OCI-LY1 (cell line): Measurements from ENCODE around the gene MACROD1.

Experiments
- H2AFZ ChIP-seq: fragments of 200-600 bp; sonication (generic), shearing (Covaris generic); 2 replicates; pipeline ENCODE4 v1.6.0; 2014; ENCODE audit warnings: antibody characterized with exemption, mild to moderate bottlenecking, low read length
- H3F3A ChIP-seq: fragments of 200-600 bp; sonication (generic), shearing (Covaris generic); 2 replicates; pipeline ENCODE4 v1.6.0; 2014; ENCODE audit warnings: mild to moderate bottlenecking, antibody characterized with exemption, low read length, moderate library complexity; ENCODE audit not compliant: insufficient read depth
- H3K27ac ChIP-seq: fragments of 200-600 bp; sonication (generic); 2 replicates; pipeline ENCODE4 v1.5.1; 2014; ENCODE audit warnings: low read length, mixed run types, mild to moderate bottlenecking, low read depth; ENCODE audit not compliant: poor library complexity, severe bottlenecking
- H3K27me3 ChIP-seq: fragments of 200-600 bp; sonication (generic); 2 replicates; pipeline ENCODE4 v1.6.0; 2014; ENCODE audit warnings: antibody characterized with exemption, mild to moderate bottlenecking, low read length, moderate library complexity; ENCODE audit not compliant: insufficient read depth
- H3K36me3 ChIP-seq: fragments of 200-600 bp; sonication (generic); 2 replicates; pipeline ENCODE4 v1.6.1; 2014; ENCODE audit warnings: mild to moderate bottlenecking, antibody characterized with exemption, low read length, moderate library complexity, mixed read lengths; ENCODE audit not compliant: insufficient read depth
- H3K4me1 ChIP-seq: fragments of 200-600 bp; sonication (generic); 2 replicates; pipeline ENCODE4 v1.5.1; 2014; ENCODE audit warnings: mild to moderate bottlenecking, low read length, moderate library complexity; ENCODE audit not compliant: insufficient read depth, severe bottlenecking
- H3K4me2 ChIP-seq: fragments of 200-600 bp; sonication (generic), shearing (Covaris generic); 2 replicates; pipeline ENCODE4 v1.6.1; 2014; ENCODE audit warnings: low read length
- H3K4me3 ChIP-seq: fragments of 200-600 bp; sonication (generic); 2 replicates; pipeline ENCODE4 v1.5.1; 2014; ENCODE audit warnings: low read length, low read depth, mild to moderate bottlenecking, mixed read lengths; ENCODE audit not compliant: poor library complexity, severe bottlenecking
- H3K79me2 ChIP-seq: fragments of 200-600 bp; shearing (Covaris generic); 2 replicates; pipeline ENCODE4 v1.6.1; 2016; ENCODE audit warnings: mixed run types, low read length, mixed read lengths; ENCODE audit not compliant: insufficient read depth
- H3K9ac ChIP-seq: fragments of 200-600 bp; sonication (generic), shearing (Covaris generic); 2 replicates; pipeline ENCODE4 v1.6.1; 2014; ENCODE audit warnings: mild to moderate bottlenecking, low read length, mixed read lengths
- H3K9me2 ChIP-seq: fragments of 200-600 bp; sonication (generic), shearing (Covaris generic); 2 replicates; pipeline ENCODE4 v1.6.1; 2014; ENCODE audit warnings: low read depth, mild to moderate bottlenecking, low read length, mixed read lengths
- H3K9me3 ChIP-seq: fragments of 200-600 bp; shearing (Covaris generic); 2 replicates; pipeline ENCODE4 v1.6.1; 2014; ENCODE audit warnings: low read length, mixed read lengths
- H4K20me1 ChIP-seq: fragments of 200-600 bp; sonication (generic), shearing (Covaris generic); 2 replicates; pipeline ENCODE4 v1.6.0; 2016; ENCODE audit warnings: mild to moderate bottlenecking, low read length; ENCODE audit not compliant: insufficient read depth
- CTCF ChIP-seq: fragments of 200-600 bp; sonication (generic), shearing (Covaris generic); IDR thresholded peaks from 2 replicates; pipeline ENCODE4 v1.5.1; 2017; ENCODE audit warnings: mild to moderate bottlenecking, antibody characterized with exemption, low read length, moderate library complexity, mixed read lengths
- EZH2 ChIP-seq: fragments of 200-600 bp; sonication (generic), shearing (Covaris generic); IDR thresholded peaks from 2 replicates; pipeline ENCODE4 v1.8.0; 2017; ENCODE audit warnings: borderline replicate concordance, mixed run types, mild to moderate bottlenecking, antibody characterized with exemption, low read length, moderate library complexity, mixed read lengths

MACROD1 gene

GRCh38 chr11:64153812-64154211, 12.1 kb downstream of the MACROD1 start:
- no peaks in the 10 kb centered on the region for H3K36me3 ChIP-seq
- H3K79me2 ChIP-seq = no peaks in the 10 kb centered on the region
- H3K9me3 ChIP-seq = no peaks in the 10 kb centered on the region
- H3K9me2 ChIP-seq = no peaks in the 10 kb centered on the region
- H3K27ac ChIP-seq = no peak overlapping the region
- no peak overlapping the region for H2AFZ ChIP-seq
- H3K4me3 ChIP-seq = no peak overlapping the region
- H3K9ac ChIP-seq = no peak overlapping the region
- no peaks in the 10 kb centered on the region for H4K20me1 ChIP-seq
- H3K27me3 ChIP-seq = peaks cover 21% of the 10 kb centered on the region; the same call in 1 of the 2 replicates
- H3K4me2 ChIP-seq = no peak overlapping the region
- H3K4me1 ChIP-seq = no peaks in the 10 kb centered on the region
- no peaks in the 10 kb centered on the region for H3F3A ChIP-seq
- TF ChIP-seq CTCF (no peak), EZH2 (no peak)

- Histone ChIP-seq H3F3A (no peaks in the 10 kb centered on the region), H3K4me2 (peak overlapping the region; percentile 21; the same call in 1 of the 2 replicates), H3K9me3 (no peaks in the 10 kb centered on the region), H4K20me1 (no peaks in the 10 kb centered on the region), H3K4me1 (no peaks in the 10 kb centered on the region), H3K36me3 (no peaks in the 10 kb centered on the region), H3K4me3 (no peak overlapping the region), H3K9me2 (no peaks in the 10 kb centered on the region), H3K27ac (no peak overlapping the region), H3K9ac (no peak overlapping the region), H3K27me3 (peaks cover 21% of the 10 kb centered on the region; the same call in 1 of the 2 replicates), H2AFZ (no peak overlapping the region), H3K79me2 (no peaks in the 10 kb centered on the region)
- TF ChIP-seq CTCF (peak; percentile 99), EZH2 (no peak)
Observed at GRCh38 chr11:64152841-64153691, 12.8 kb downstream of the MACROD1 start.

- Histone ChIP-seq H3K9me3 (no peaks in the 10 kb centered on the region), H3K4me1 (no peaks in the 10 kb centered on the region), H2AFZ (no peak overlapping the region), H3K79me2 (no peaks in the 10 kb centered on the region), H3K4me2 (no peak overlapping the region), H3K27me3 (peaks cover 15% of the 10 kb centered on the region; the same call in 1 of the 2 replicates), H4K20me1 (no peaks in the 10 kb centered on the region), H3K36me3 (no peaks in the 10 kb centered on the region), H3K4me3 (no peak overlapping the region), H3K9ac (no peak overlapping the region), H3F3A (no peaks in the 10 kb centered on the region), H3K27ac (no peak overlapping the region), H3K9me2 (no peaks in the 10 kb centered on the region)
- no peak for TF ChIP-seq CTCF
- no peak for TF ChIP-seq EZH2
Observed at GRCh38 chr11:64151337-64151736, 14.6 kb downstream of the MACROD1 start.
